WI38 (cell line): Measurements from ENCODE around the gene ATXN3.

ENCODE experiments used
- H3K4me3 ChIP-seq: 2 replicates; pipeline ENCODE4 v1.5.1; 2011; ENCODE audit warnings: low read depth, mild to moderate bottlenecking, control low read depth, low read length
- TF ChIP-seq, protein P1 (sequence below): IDR thresholded peaks from 2 replicates; pipeline ENCODE4 v1.5.1; 2012; ENCODE audit warnings: low read depth, mild to moderate bottlenecking, control low read depth, low read length

ATXN3 gene

GRCh38 chr14:92039063-92039718, 67.2 kb downstream of the ATXN3 start:
- H3K4me3 ChIP-seq: peak overlapping the region; percentile 94
- TF ChIP-seq, protein P1, sequence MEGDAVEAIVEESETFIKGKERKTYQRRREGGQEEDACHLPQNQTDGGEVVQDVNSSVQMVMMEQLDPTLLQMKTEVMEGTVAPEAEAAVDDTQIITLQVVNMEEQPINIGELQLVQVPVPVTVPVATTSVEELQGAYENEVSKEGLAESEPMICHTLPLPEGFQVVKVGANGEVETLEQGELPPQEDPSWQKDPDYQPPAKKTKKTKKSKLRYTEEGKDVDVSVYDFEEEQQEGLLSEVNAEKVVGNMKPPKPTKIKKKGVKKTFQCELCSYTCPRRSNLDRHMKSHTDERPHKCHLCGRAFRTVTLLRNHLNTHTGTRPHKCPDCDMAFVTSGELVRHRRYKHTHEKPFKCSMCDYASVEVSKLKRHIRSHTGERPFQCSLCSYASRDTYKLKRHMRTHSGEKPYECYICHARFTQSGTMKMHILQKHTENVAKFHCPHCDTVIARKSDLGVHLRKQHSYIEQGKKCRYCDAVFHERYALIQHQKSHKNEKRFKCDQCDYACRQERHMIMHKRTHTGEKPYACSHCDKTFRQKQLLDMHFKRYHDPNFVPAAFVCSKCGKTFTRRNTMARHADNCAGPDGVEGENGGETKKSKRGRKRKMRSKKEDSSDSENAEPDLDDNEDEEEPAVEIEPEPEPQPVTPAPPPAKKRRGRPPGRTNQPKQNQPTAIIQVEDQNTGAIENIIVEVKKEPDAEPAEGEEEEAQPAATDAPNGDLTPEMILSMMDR: no peak

DNA sequence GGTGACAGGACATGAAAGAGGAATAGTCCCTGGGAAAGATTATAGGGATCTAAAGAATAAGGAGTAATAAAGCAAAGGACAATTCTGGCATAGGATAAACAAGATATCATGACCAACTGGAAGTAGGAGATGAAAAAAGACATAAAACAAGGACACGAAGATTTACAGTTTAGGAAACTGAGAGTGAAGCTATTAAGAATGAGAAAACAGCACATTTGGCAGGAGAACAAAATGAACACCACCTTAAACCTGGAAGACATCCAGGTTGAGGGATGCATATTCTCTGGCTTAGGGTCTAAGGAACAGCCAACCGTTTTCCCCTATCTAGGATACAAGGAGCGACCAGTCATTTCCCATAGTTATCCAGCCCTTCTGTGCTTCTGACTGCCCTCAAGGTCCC, 68.4 kb downstream of the ATXN3 start:
- peak overlapping the region; percentile 94 for H3K4me3 ChIP-seq
- TF ChIP-seq, protein P1: no peak

GRCh38 chr14:92035890-92036289, 70.5 kb downstream of the ATXN3 start:
- H3K4me3 ChIP-seq: no peak overlapping the region

GRCh38 chr14:92033906-92034687, 72.3 kb downstream of the ATXN3 start:
- no peak overlapping the region for H3K4me3 ChIP-seq
- TF ChIP-seq, protein P1: no peak

More at GRCh38 chr14:92035890-92036289, 70.5 kb downstream of the ATXN3 start:
- TF ChIP-seq, protein P1: no peak

- TF ChIP-seq, protein P1: no peak
- H3K4me3 ChIP-seq: no peak overlapping the region
Observed at GRCh38 chr14:92033433-92033832, 72.9 kb downstream of the ATXN3 start.

DNA sequence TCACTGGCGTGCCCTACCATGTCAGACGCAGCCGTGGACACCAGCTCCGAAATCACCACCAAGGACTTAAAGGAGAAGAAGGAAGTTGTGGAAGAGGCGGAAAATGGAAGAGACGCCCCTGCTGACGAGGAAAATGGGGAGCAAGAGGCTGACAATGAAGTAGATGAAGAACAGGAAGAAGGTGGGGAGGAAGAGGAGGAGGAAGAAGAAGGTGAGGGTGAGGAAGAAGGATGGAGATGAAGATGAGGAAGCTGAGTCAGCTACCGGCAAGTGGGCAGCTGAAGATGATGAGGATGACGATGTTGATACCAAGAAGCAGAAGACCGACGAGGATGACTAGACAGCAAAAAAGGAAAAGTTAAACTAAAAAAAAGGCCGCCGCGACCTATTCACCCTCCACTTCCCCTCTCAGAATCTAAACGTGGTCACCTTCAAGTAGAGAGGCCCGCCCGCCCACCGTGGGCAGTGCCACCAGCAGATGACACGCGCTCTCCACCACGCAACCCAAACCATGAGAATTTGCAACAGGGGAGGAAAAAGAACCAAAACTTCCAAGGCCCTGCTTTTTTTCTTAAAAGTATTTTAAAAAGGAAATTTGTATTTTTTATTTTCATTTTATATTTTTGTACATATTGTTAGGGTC, 79.7 kb downstream of the ATXN3 start:
- H3K4me3 ChIP-seq: no peak overlapping the region
- TF ChIP-seq, protein P1: no peak

- no peak overlapping the region for H3K4me3 ChIP-seq
Observed at GRCh38 chr14:92022036-92022435, 84.3 kb downstream of the ATXN3 start.

More at GRCh38 chr14:92022036-92022435, 84.3 kb downstream of the ATXN3 start:
- TF ChIP-seq, protein P1: no peak
